Motor neuron (in vitro differentiated cells): ENCODE data around the gene HINT3. TPM values are rescaled to one million over a fixed set of nuclear protein-coding genes. Genes with fewer than 3 reads are reported as not detected.
"Not testable (repeated sequence)": the region's sequence is repeated elsewhere in the genome, so short reads cannot be mapped to it uniquely, and the experiment has no call there.

ENCODE experiments used
- ATAC-seq, 8 experiments: fragments of 200-7000 bp; cut with Tn5 transposase; replicated peaks in 6 of 8; 2 replicates each; pipeline ENCODE4 v1.8.0; 2021; ENCODE audit warnings: mild to moderate bottlenecking in 8 of 8, moderate library complexity in 8 of 8
- H3K27ac ChIP-seq, 2 donors: fragments of 250-450 bp; sonication (Bioruptor Pico); 2 replicates each; pipeline ENCODE4 v1.9.0; 2021; ENCODE audit warnings: antibody characterized with exemption in 2 of 2, mild to moderate bottlenecking in 2 of 2, moderate library complexity in 1 of 2
- H3K4me1 ChIP-seq, 2 donors: fragments of 250-450 bp; sonication (Bioruptor Pico); replicated peaks in 1 of 2; 2 replicates each; pipeline ENCODE4 v1.6.1; 2021; ENCODE audit warnings: antibody characterized with exemption in 2 of 2, mild to moderate bottlenecking in 2 of 2, moderate library complexity in 1 of 2
- H3K4me3 ChIP-seq, 5 donors: fragments of 250-450 bp; sonication (Bioruptor Pico); 2 replicates each; pipeline ENCODE4 v1.9.0; 2021; ENCODE audit warnings: antibody characterized with exemption in 5 of 5, mild to moderate bottlenecking in 5 of 5, moderate library complexity in 4 of 5
- WGBS, 10 experiments: fragments of 450-650 bp; shearing (Covaris generic); methylation state at CpG; one replicate each; pipeline ENCODE4 v1.0.0; 2022; 5-methylcytosine and 5-hydroxymethylcytosine counted together
- in situ Hi-C, 9 experiments: fragments of 400-800 bp; cut with MboI; loops; one replicate each; pipeline ENCODE4 v1.15.0; 2021; ENCODE audit warnings: low sequenced_read_pairs in 9 of 9, low pct_unique_long_range_greater_than_20kb in 2 of 9; ENCODE audit not compliant: unreplicated experiment in 9 of 9
- total RNA-seq, 8 experiments: library from RNA; unstranded; fragments of 300-600 nt; gene quantifications; 2 replicates each; pipeline versions ENCODE4 v1.2.3 to v1.2.4, GENCODE V29; 2022

HINT3 gene
- 10 to 100 TPM; 13.3 to 49.6 (median 30.3) TPM for total RNA-seq

DNA sequence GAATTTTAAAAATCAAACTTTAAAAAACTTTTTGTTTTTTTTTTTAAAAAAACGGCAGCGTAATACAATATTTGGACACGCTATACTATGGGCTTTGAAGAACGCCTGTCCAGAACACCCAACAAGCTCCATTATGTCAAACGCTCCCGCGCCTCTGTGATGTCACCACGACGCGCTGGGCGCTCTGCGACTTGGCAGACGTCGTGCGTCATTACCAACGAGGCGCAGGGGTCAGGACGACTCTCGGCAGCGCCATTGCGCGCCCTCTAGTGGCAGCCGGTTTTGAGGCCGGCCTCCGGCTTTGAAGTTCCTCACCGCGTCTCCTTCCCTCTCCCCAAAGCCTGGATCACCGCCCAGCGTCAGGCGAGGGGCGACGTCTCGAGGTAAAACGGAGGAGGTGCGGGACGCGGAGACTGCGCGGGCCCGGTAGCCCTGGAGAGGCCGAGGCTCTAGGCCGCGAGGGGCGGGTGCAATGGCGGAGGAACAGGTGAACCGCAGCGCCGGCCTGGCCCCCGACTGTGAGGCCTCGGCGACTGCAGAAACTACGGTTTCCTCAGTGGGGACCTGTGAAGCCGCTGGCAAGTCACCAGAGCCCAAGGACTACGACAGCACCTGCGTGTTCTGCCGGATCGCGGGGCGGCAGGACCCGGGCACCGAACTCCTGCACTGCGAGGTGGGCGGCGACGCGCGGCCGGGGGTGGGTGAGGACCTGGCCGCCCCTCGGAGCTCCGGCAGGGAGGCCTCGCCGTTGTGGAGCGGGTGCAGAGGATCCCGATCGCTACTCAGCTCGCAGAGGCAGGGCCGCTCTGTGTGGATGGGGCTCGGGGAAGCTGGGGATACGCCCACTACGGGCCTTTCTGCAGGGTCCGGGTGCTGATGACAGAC is at the start of gene HINT3:
HINT3 (plus strand) TSS at position 265 of the 885 bp plus-strand sequence; CDS start at position 473, 208 bp downstream.
- peak; percentile 87 to 93 (median 90) for ATAC-seq
- H3K4me1 ChIP-seq: peaks cover 0 to 15% of the 10 kb centered on the region in 2 donors
- in situ Hi-C loops: loop anchor here in 8 of 9 experiments (10.0 to 25.0 kb wide), 4 partner anchors 94 to 644 kb away; partner anchors contain the start of genes HDDC2 (in 4 of the 8) and NCOA7 (in 4 of the 8)
- peak within 1 kb of the TSS; percentile 83 to 94 for H3K27ac ChIP-seq
- WGBS, 10 experiments: 0 to 2% (median 0%) methylated on average over 1 to 20 of the region's 82 CpGs
- peak within 1 kb of the TSS; percentile 63 to 82 (median 73) for H3K4me3 ChIP-seq

DNA sequence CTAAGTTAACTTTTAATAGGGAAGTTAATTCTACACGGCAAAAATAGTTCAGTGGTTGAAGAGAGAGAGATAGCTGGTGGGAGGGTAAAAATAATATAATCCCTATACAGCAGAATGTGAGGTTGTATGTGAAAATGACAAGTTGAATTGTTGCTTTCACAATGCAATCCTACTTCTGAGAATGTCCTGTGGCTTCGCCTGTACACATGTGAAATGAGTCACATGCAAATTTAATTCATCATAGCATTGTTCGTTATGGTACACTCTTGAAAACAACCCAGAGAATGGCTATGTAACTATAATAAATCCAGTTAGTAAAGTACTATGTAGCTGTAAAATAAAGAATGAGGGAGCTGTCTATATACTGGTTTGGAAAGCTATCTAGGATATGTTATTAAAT is 46.0 kb upstream of the HINT3 start:
- H3K27ac ChIP-seq: no peak overlapping the region
- in situ Hi-C loops: no loop called here
- no peak overlapping the region for H3K4me3 ChIP-seq
- ATAC-seq: peak in 7 of 8 experiments; percentile 46 to 91 (median 53)
- H3K4me1 ChIP-seq: peaks cover 11 to 15% of the 10 kb centered on the region in 2 donors
- WGBS, 10 experiments: 11 to 92% (median 41%) methylated on average over 1 to 3 of the region's 3 CpGs

DNA sequence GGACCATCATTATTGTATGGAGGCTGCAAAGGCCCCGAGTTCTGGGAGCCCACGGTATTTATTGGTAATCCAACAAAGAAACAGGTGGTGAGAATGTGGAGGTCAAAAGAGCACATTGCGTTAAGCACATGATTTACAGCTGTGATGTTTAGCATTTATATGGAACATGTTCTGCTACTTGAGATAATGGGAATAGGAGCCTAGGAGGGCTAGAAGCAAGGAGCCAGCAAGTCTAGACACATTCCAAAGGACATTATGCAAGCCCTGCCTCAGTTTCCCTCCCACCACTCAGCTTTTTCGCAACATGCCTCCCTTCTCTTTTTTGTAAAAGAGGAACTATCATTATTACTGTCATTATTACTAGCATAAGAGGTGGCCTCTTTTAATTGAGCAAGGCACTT is 45.5 kb upstream of the HINT3 start:
- H3K4me3 ChIP-seq, in situ Hi-C loops, H3K27ac ChIP-seq: not testable (repeated sequence)
- peaks cover 11 to 15% of the 10 kb centered on the region in 2 donors for H3K4me1 ChIP-seq
- 0 to 100% (median 6%) methylated on average over 1 to 3 of the region's 4 CpGs for WGBS, 10 experiments
- peak in 4 of 8 experiments; percentile 8 to 16 (median 10) for ATAC-seq

DNA sequence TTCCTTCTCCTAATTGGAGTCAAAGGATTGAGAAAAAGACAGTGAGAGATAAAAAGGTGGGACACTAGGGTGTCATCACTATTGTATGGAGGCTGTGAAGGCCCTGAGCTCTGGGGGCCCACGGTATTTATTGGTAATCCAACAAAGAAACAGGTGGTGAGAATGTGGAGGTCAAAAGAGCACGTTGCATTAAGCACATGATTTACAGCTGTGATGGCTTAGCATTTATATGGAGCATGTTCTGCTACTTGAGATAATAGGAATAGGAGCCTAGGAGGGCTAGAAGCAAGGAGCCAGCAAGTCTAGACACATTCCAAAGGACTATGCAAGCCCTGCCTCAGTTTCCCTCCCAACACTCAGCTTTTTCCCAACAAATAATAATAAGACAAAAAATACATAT is 44.1 kb upstream of the HINT3 start:
- H3K27ac ChIP-seq, ATAC-seq, in situ Hi-C loops, H3K4me3 ChIP-seq: not testable (repeated sequence)
- 0 to 83% (median 25%) methylated on average over 1 to 2 of the region's 2 CpGs; no CpG with 5 or more reads in 5 of the 10 experiments for WGBS, 10 experiments
- peaks cover 11 to 15% of the 10 kb centered on the region in 2 donors for H3K4me1 ChIP-seq

DNA sequence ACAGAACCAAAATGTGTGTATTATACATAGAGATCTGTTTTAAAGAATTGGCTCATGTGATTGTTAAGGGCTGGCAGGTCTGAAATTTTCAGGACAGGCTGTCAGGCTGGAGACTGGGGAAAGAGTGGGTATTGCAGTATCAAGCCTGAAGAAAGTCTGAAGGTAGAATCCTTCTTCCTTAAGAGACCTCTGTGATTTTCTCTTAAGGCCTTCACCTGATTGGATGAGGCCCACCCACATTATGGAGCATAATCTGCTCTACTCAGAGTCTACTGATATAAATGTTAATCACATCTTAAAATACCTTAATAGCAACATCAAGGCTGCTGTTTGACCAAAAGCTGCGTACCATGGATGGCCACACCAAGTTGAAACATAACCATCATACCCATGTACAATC is 43.4 kb upstream of the HINT3 start:
- H3K27ac ChIP-seq: no peak overlapping the region
- 78 to 100% (median 100%) methylated on average over 1 of the region's 1 CpG; no CpG with 5 or more reads in 5 of the 10 experiments for WGBS, 10 experiments
- no peak overlapping the region for H3K4me3 ChIP-seq
- in situ Hi-C loops: no loop called here
- ATAC-seq: no peak
- H3K4me1 ChIP-seq: peaks cover 11 to 15% of the 10 kb centered on the region in 2 donors

DNA sequence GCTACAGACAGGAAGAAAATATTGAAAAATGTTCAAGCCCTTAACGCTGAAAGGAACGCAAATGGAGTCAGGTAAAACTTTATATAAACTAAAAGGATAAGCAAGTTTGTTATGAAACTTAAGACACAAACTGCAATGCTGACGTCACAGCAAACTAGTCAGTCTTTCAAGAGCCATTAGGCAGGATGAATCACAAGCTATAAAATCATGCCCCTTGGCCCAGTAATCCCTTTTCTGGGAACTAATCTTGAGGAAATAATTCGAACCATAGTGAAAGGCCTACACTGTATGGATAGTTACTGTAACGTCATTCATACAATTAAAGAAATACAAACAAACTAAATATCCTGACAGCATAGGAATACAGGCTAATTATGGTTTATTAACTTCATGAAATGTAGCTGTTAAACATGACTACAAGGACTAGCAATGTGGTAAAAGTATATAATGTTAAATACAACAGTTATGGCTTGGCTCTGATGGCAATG is 42.7 kb upstream of the HINT3 start:
- no peak overlapping the region for H3K4me3 ChIP-seq
- peak in 7 of 8 experiments; percentile 34 to 76 (median 61) for ATAC-seq
- 10 to 75% (median 53%) methylated on average over 2 to 5 of the region's 5 CpGs for WGBS, 10 experiments
- in situ Hi-C loops: no loop called here
- H3K4me1 ChIP-seq: peaks cover 11 to 15% of the 10 kb centered on the region in 2 donors
- no peak overlapping the region for H3K27ac ChIP-seq

DNA sequence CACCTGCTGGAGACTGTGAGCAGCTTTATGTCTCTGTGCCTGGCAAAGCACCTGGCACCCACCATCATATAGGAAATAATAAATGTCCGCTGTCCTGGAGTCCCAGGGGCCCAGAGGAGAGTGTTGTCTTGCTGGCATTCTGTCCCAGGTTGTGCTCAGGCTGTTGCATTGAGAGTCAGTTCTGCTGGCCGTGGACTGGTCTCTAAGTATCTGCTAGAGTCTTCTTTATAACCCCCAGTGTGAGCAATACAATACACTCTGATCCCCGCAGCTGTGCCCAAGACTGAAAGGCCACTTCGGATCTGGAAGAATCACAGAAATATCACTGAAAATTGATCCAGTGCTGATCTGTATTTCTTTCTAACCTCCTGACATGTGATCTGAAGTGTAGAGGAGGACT is 38.3 kb upstream of the HINT3 start:
- Histone ChIP-seq H3K4me3 (no peak overlapping the region), H3K4me1 (no peaks in the 10 kb centered on the region), H3K27ac (no peak overlapping the region)
- in situ Hi-C loops: no loop called here
- WGBS, 10 experiments: 0 to 88% (median 43%) methylated on average over 1 to 4 of the region's 4 CpGs; no CpG with 5 or more reads in 4 of the 10 experiments
- peak in 1 of 8 experiments; percentile 3 for ATAC-seq

DNA sequence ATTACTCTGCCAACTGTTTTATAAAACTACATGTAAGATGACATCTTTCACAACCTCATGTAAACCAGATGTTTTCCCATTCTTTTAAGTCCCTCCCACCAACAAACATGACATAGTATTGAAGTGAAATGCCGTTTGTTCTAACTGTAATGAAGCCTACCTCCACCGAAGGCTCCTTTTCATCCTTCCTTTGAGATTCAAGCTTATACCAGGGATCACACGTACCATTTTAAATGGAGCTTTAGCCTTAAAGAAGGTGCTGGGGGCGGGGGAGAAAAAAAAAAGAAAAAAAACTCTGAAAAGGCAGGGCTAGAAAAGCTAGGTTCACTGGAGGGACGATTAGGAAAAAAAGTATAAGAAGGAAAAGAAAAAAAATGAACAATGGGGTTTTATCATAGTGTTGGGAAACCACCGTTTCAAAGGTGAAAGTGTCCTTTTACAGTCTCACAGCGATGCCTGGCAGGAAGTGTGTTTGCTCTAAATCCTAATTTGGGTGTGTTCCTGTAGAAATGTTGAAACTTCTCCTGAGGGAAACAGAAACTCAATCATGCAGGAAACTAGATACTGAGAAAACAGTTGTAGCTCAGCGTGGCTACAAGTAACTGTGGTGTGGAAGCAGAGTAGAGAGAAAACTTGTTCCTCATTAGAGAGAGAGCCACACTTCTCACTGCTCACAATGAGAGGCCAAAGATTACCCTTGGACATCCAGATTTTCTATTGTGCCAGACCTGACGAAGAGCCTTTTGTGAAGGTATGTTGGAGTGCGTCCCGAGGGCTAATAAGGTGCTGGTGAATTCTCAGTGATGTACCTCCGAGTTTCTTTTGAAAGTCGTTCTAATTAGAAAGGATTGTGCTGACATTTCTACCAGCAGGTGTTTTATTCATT is 37.6 kb upstream of the HINT3 start:
- no peak overlapping the region for H3K27ac ChIP-seq
- ATAC-seq: peak in 3 of 8 experiments; percentile 88 to 89 (median 89)
- 17 to 77% (median 55%) methylated on average over 6 to 11 of the region's 13 CpGs for WGBS, 10 experiments
- in situ Hi-C loops: no loop called here
- no peaks in the 10 kb centered on the region for H3K4me1 ChIP-seq
- no peak overlapping the region for H3K4me3 ChIP-seq

DNA sequence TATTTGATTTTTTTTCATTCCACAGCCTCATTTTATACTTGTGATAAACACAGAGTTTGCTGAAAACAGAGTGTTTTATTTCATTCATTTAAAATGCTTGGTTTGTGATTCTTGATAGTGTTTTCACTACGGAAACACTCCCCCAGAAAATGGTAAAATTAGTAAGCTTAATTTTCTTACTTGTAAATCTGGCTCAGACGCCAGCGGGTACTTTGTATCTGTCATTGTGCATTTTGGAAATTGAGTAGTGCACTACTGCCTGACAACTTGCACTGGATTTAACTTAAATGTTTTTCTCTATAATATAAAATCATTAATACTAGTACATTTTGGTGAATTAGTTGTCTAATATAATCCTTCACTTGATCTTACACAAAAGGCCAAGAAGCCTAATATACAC is 37.0 kb upstream of the HINT3 start:
- no peak for ATAC-seq
- WGBS, 10 experiments: 43 to 100% (median 85%) methylated on average over 1 to 3 of the region's 3 CpGs
- H3K4me1 ChIP-seq: no peaks in the 10 kb centered on the region
- H3K27ac ChIP-seq: no peak overlapping the region
- in situ Hi-C loops: no loop called here
- no peak overlapping the region for H3K4me3 ChIP-seq

DNA sequence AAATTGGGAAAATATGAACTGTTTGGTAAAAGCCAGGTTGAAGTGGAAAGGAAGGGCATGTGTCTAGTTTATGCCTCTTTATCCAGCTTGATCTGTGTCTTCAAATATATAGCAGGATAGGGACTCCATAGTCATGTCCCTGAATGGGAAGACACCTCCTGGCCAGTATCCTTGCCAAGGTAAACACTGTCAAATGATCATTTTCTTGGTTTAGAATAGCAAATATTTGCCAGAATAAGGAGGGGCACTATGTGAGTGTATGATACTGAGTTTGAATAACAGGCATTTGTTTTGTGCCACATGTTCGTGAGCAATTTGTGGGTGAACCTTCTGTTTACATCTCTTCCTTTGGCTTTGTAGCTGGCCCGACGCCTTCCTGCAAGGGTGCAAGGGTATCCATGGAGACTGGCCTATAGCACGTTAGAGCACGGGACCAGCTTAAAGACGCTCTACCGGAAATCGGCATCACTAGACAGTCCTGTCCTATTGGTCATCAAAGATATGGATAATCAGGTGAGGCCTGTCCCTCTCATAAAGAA is 34.2 kb upstream of the HINT3 start:
- no peaks in the 10 kb centered on the region for H3K4me1 ChIP-seq
- 75 to 100% (median 88%) methylated on average over 2 to 8 of the region's 8 CpGs; no CpG with 5 or more reads in 2 of the 10 experiments for WGBS, 10 experiments
- peak in 1 of 8 experiments; percentile 21 for ATAC-seq
- H3K4me3 ChIP-seq: no peak overlapping the region
- H3K27ac ChIP-seq: no peak overlapping the region
- in situ Hi-C loops: no loop called here

DNA sequence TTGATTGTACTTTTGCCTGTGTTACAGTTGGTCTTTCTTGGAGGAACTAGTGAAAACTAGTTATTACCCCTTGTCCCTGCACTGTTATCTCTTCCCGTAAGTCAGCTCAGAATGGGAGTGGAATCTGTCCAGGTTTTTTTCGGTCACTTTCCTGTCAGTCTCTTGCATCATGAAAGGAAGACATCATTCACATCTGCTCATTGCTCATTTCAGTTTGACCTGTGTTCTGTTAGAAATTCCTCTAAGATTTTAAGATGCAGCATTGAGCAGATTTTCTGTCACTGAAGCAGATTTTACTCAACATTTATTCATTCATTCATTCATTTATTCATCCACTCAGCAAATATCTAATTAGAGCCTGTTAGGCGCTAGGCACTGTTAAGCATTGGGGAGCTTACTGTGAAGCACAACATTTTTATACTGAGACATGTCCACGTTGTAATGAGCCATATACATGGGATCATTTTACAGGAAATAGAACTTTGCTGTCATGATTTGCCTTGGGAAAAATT is 33.1 kb upstream of the HINT3 start:
- no peak for ATAC-seq
- in situ Hi-C loops: no loop called here
- no peak overlapping the region for H3K27ac ChIP-seq
- H3K4me1 ChIP-seq: no peaks in the 10 kb centered on the region
- no peak overlapping the region for H3K4me3 ChIP-seq
- 50 to 100% (median 88%) methylated on average over 1 to 4 of the region's 4 CpGs for WGBS, 10 experiments

DNA sequence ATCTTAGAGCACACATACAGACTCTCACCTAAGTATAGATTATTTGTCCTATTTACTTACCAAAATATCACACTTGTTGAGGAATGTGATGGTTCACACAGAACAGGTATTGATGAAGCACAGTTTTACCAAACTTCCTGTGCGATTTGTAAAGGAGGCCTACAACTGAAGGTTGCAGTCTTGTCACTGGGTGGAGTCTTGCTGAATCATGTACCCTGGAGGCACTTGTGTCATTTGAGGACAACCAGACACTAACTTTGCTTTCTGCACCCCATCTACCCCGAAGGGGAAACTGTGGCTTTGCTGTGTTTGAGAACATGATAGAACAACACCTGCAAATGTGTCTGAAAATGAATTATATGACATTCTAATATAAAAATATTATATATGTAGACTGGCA is 32.4 kb upstream of the HINT3 start:
- in situ Hi-C loops: no loop called here
- Histone ChIP-seq H3K4me1 (no peaks in the 10 kb centered on the region), H3K4me3 (no peak overlapping the region), H3K27ac (no peak overlapping the region)
- peak in 3 of 8 experiments; percentile 49 to 81 (median 64) for ATAC-seq
- whole genome bisulfite sequencing, 10 experiments: 17 to 94% (median 63%) methylated on average over 1 to 2 of the region's 2 CpGs; no CpG with 5 or more reads in 2 of the 10 experiments
